ENCODE data around the gene ADGRG2.

- TF ChIP-seq POLR2A (IDR thresholded peaks at IDR 0.05; ENCODE audit: low read depth, low read length) (no peak), TAF1 (IDR thresholded peaks at IDR 0.05; ENCODE audit: borderline replicate concordance, low read depth, low read length) (no peak)
Measured at GRCh38 chrX:18964026-18964425, 158.2 kb downstream of the ADGRG2 start.
